Endothelial cell (in vitro differentiated cells): ENCODE data around the gene CAMTA1. TPM values are rescaled to one million over a fixed set of nuclear protein-coding genes. Genes with fewer than 3 reads are reported as not detected.

ENCODE experiments used
- DNase-seq: peaks from one replicate; pipeline ENCODE4 v3.0.0; 2021; ENCODE audit warnings: low spot score
- H3K27ac Mint-ChIP-seq: one replicate; pipeline ENCODE4 v1.8.0; 2021; ENCODE audit warnings: mixed read lengths, inconsistent platforms; ENCODE audit not compliant: unreplicated experiment
- H3K27me3 Mint-ChIP-seq: one replicate; pipeline ENCODE4 v1.8.0; 2021; ENCODE audit warnings: mild to moderate bottlenecking, moderate library complexity, mixed read lengths, inconsistent platforms; ENCODE audit not compliant: unreplicated experiment
- H3K36me3 Mint-ChIP-seq: one replicate; pipeline ENCODE4 v1.8.0; 2021; ENCODE audit warnings: mild to moderate bottlenecking, low read depth, mixed read lengths, inconsistent platforms; ENCODE audit not compliant: unreplicated experiment
- H3K4me1 Mint-ChIP-seq: one replicate; pipeline ENCODE4 v1.8.0; 2021; ENCODE audit warnings: mild to moderate bottlenecking, mixed read lengths, inconsistent platforms; ENCODE audit not compliant: unreplicated experiment
- H3K4me3 Mint-ChIP-seq: one replicate; pipeline ENCODE4 v1.8.0; 2021; ENCODE audit warnings: mild to moderate bottlenecking, mixed read lengths, inconsistent platforms; ENCODE audit not compliant: unreplicated experiment
- H3K9me3 Mint-ChIP-seq: one replicate; pipeline ENCODE4 v1.8.0; 2021; ENCODE audit warnings: mixed read lengths, inconsistent platforms; ENCODE audit not compliant: unreplicated experiment
- CTCF ChIP-seq: fragments of 200-600 bp; sonication (generic); IDR thresholded peaks from one replicate; pipeline ENCODE4 v1.5.0; 2021; ENCODE audit warnings: antibody characterized with exemption; ENCODE audit not compliant: unreplicated experiment
- total RNA-seq: library from RNA; stranded (reverse); fragmentation: NEBNext Ultra II Directional; extraction: Animal tissue kit (Norgen Biotek cat#: 25700); gene quantifications from one replicate; pipeline ENCODE4 v1.2.1, GENCODE V29; 2021; ENCODE audit not compliant: unreplicated experiment

CAMTA1 gene
- total RNA-seq, 1 donor from 2014 or later, result 87.3 TPM

GRCh38 chr1:7751174-7751573 lies 965.9 kb downstream of the CAMTA1 start:
- TF ChIP-seq CTCF, result no peak
- no peaks in the 10 kb centered on the region for H3K9me3 Mint-ChIP-seq
- H3K4me3 Mint-ChIP-seq, result no peak overlapping the region
- peaks cover 14% of the 10 kb centered on the region for H3K4me1 Mint-ChIP-seq
- DNase-seq, result no peak
- H3K27ac Mint-ChIP-seq, result no peak overlapping the region
- H3K36me3 Mint-ChIP-seq, result no peaks in the 10 kb centered on the region
- no peaks in the 10 kb centered on the region for H3K27me3 Mint-ChIP-seq

GRCh38 chr1:7752512-7753417 lies 967.5 kb downstream of the CAMTA1 start:
- peaks cover 14% of the 10 kb centered on the region for H3K4me1 Mint-ChIP-seq
- H3K27ac Mint-ChIP-seq, result peak overlapping the region; percentile 39
- peak; percentile 67 for DNase-seq
- no peaks in the 10 kb centered on the region for H3K36me3 Mint-ChIP-seq
- H3K27me3 Mint-ChIP-seq, result no peaks in the 10 kb centered on the region
- H3K4me3 Mint-ChIP-seq, result peak overlapping the region; percentile 61
- TF ChIP-seq CTCF, result peak; percentile 77
- no peaks in the 10 kb centered on the region for H3K9me3 Mint-ChIP-seq

GRCh38 chr1:7753641-7754040 lies 968.4 kb downstream of the CAMTA1 start:
- no peaks in the 10 kb centered on the region for H3K27me3 Mint-ChIP-seq
- H3K9me3 Mint-ChIP-seq, result no peaks in the 10 kb centered on the region
- H3K36me3 Mint-ChIP-seq, result no peaks in the 10 kb centered on the region
- H3K27ac Mint-ChIP-seq, result no peak overlapping the region
- TF ChIP-seq CTCF, result no peak
- DNase-seq, result no peak
- H3K4me1 Mint-ChIP-seq, result peaks cover 14% of the 10 kb centered on the region
- no peak overlapping the region for H3K4me3 Mint-ChIP-seq

GRCh38 chr1:7754234-7754633 lies 969.0 kb downstream of the CAMTA1 start:
- H3K36me3 Mint-ChIP-seq, result no peaks in the 10 kb centered on the region

More at GRCh38 chr1:7754234-7754633, 969.0 kb downstream of the CAMTA1 start:
- Mint-ChIP-seq H3K27ac (no peak overlapping the region), H3K4me1 (peaks cover 14% of the 10 kb centered on the region), H3K4me3 (no peak overlapping the region), H3K9me3 (no peaks in the 10 kb centered on the region), H3K27me3 (no peaks in the 10 kb centered on the region)
- TF ChIP-seq CTCF, result no peak
- no peak for DNase-seq
